ENCODE results near the gene ERBB2. TPM values are rescaled to one million over a fixed set of nuclear protein-coding genes. Genes with fewer than 3 reads are reported as not detected.

The ERBB2 gene
- total RNA-seq, 1 donor from 2014 or later = 96.1 TPM

DNA sequence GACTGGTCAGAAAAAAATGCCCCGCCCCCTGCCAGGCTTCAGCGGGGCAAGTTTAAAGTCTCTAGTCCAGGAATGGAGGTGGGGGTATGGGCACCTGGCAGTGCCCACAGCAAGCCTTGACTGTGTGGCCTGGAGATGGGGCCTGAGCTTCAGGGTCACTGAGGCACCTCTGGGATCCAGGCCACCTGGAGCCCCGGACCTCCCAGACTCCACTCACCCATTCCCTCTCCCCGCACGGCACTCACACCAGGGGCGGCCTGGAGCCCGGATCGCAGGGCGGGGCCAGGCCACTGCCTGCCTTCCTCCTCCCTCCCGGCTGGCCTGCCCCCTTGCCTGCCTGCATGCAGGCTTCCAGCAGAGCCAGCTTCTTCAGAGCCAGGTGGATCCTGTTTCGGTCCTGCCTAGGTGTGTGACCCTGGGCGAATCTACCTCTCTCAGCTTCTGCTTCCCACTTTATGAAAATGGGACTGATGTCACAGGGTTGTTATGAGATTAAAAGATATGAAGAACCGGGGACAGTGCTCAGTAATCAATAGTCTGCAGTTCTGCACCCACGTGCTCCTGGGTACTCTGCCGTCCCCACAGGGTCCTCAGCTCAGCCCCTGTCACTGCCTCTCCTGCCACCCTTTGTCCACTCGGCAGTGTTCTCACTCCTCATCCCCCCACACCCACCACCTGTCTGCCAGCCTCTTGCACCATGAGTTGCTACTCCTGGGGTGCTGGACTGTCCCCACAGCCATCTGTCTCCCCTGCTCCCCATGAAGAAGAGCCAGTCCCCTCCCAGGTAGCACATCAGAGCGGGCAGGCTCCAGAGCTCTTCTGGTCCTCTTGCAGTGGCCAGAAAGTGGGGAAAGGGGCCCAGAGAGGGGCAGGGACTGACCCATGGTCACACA, 35.9 kb upstream of the ERBB2 start:
- ATAC-seq (peak; percentile 6 to 9), DNase-seq (no peak)
- TF ChIP-seq, protein P1, sequence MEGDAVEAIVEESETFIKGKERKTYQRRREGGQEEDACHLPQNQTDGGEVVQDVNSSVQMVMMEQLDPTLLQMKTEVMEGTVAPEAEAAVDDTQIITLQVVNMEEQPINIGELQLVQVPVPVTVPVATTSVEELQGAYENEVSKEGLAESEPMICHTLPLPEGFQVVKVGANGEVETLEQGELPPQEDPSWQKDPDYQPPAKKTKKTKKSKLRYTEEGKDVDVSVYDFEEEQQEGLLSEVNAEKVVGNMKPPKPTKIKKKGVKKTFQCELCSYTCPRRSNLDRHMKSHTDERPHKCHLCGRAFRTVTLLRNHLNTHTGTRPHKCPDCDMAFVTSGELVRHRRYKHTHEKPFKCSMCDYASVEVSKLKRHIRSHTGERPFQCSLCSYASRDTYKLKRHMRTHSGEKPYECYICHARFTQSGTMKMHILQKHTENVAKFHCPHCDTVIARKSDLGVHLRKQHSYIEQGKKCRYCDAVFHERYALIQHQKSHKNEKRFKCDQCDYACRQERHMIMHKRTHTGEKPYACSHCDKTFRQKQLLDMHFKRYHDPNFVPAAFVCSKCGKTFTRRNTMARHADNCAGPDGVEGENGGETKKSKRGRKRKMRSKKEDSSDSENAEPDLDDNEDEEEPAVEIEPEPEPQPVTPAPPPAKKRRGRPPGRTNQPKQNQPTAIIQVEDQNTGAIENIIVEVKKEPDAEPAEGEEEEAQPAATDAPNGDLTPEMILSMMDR (IDR thresholded peaks at IDR 0.05) = no peak
- Histone ChIP-seq H3K36me3 (peaks cover 42% of the 10 kb centered on the region), H3K4me3 (no peak overlapping the region), H3K4me1 (peaks cover 86% of the 10 kb centered on the region), H3K27ac (peak overlapping the region; percentile 49), H3K9me3 (no peaks in the 10 kb centered on the region), H3K27me3 (ENCODE audit: low read depth) (peaks cover 30% of the 10 kb centered on the region)
- intact Hi-C loops (cut with DNase I) = no loop called here

DNA sequence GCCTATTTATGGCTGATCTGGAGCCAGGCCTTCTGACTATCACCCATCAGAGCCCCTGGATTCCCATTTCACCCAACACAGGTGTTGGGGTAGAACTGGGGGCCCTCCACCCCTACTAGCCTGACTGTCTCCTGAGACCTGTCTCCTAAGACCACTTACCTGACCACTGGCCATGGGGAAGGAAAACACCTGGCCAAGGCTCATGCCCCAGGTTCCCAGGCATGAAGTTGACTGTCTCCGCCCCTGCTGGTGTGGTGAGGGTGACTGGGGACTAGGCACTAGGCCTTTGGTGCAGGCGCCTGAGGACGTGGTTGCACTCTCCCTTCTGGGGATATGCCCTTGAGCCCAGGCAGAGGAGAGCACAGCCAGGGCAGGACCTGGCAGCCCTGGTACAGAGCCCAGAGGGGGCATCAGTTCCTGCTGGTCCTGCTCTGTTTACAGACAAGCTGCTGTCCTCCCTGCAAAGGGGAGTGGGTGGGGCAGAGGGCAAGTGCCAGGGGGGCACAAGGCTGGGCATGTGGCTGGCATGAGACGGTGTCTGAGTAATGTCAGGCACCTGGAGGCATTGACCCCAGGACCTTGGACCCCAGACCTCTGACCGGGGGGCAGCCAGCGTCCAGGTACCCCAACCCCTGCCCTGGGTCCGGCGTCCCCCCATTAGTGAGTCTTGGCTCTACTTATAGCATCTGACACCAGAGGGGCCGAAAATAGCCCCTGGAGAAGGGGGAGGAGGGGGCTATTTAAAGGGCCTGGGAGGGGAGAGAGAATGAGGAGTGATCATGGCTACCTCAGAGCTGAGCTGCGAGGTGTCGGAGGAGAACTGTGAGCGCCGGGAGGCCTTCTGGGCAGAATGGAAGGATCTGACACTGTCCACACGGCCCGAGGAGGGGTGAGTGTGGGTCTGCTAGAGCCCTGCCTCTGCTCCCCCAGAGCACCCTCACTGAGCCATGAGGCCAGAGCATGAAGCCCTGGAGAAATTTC, 35.0 kb upstream of the ERBB2 start, which contains the start of gene TCAP:
TSS of gene TCAP (plus strand) at position 769 of the 981 bp plus-strand sequence. CDS start at position 780, 11 bp downstream.
- Histone ChIP-seq H3K4me3 (no peak within 1 kb of the TSS), H3K9me3 (no peaks in the 10 kb centered on the region), H3K27me3 (ENCODE audit: low read depth) (peaks cover 38% of the 10 kb centered on the region), H3K36me3 (peaks cover 33% of the 10 kb centered on the region), H3K4me1 (peaks cover 79% of the 10 kb centered on the region), H3K27ac (peak within 1 kb of the TSS; percentile 49)
- intact Hi-C loops (cut with DNase I) = no loop called here
- DNase-seq (no peak), ATAC-seq (no peak)
- TF ChIP-seq, protein P1 (IDR thresholded peaks at IDR 0.05) = no peak

DNA sequence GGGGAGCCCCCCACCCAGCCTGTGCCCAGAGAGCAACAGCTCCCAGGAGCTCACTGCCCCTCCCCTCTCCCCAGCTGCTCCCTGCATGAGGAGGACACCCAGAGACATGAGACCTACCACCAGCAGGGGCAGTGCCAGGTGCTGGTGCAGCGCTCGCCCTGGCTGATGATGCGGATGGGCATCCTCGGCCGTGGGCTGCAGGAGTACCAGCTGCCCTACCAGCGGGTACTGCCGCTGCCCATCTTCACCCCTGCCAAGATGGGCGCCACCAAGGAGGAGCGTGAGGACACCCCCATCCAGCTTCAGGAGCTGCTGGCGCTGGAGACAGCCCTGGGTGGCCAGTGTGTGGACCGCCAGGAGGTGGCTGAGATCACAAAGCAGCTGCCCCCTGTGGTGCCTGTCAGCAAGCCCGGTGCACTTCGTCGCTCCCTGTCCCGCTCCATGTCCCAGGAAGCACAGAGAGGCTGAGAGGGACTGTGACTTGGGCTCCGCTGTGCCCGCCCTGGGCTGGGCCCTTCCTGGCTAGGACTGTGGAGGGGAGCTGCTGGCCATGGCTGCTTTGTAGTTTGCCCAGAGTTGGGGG, 34.1 kb upstream of the ERBB2 start:
- H3K4me3 ChIP-seq = no peak overlapping the region
- H3K9me3 ChIP-seq = no peaks in the 10 kb centered on the region
- peaks cover 73% of the 10 kb centered on the region for H3K4me1 ChIP-seq
- intact Hi-C loops (cut with DNase I) = no loop called here
- ATAC-seq = no peak
- TF ChIP-seq, protein P1 (IDR thresholded peaks at IDR 0.05) = no peak
- peaks cover 45% of the 10 kb centered on the region for H3K27me3 ChIP-seq (ENCODE audit: low read depth)
- peaks cover 24% of the 10 kb centered on the region for H3K36me3 ChIP-seq
- peak overlapping the region; percentile 31 for H3K27ac ChIP-seq
- no peak for DNase-seq

DNA sequence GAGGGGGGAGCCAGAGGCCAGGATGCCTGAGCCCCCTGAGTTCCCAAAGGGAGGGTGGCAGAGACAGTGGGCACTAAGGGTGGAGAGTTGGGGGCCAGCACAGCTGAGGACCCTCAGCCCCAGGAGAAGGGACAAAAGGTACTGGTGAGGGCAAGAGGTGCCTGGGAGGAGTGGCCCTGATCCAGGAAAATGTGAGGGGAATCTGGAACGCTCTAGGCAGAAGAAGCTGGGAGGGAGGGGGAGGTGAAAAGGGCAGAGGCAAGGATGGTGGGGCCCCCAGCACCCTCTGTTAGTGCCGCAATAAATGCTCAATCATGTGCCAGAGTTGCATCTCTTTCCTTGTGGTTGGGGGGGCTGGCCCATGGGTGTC, 33.6 kb upstream of the ERBB2 start:
- Histone ChIP-seq H3K4me3 (no peak overlapping the region), H3K9me3 (no peaks in the 10 kb centered on the region), H3K27me3 (ENCODE audit: low read depth) (peaks cover 45% of the 10 kb centered on the region), H3K27ac (no peak overlapping the region), H3K4me1 (peaks cover 72% of the 10 kb centered on the region), H3K36me3 (peaks cover 19% of the 10 kb centered on the region)
- intact Hi-C loops (cut with DNase I) = no loop called here
- TF ChIP-seq, protein P1 (IDR thresholded peaks at IDR 0.05) = no peak
- ATAC-seq (no peak), DNase-seq (no peak)

Measured in lower lobe of right lung (tissue), 2 donors.